K562 (cell line): ENCODE results near the gene GPR25.

Source experiments
- GABPA ChIP-seq: fragments of 200-800 bp; sonication (Bioruptor generic); conservative IDR thresholded peaks from 2 replicates; pipeline ENCODE4 v1.6.1; 2016; ENCODE audit warnings: low read depth, missing genetic modification characterization, missing compliant biosample characterization
- PRMT5 ChIP-seq: sonication (generic); formaldehyde crosslinking; IDR thresholded peaks from 2 replicates; pipeline ENCODE4 v1.5.0; 2020; ENCODE audit warnings: missing genetic modification reagents
- TFAP4 ChIP-seq: sonication (generic); formaldehyde crosslinking; IDR thresholded peaks from 2 replicates; pipeline ENCODE4 v1.8.0; 2022; ENCODE audit warnings: missing genetic modification reagents, mild to moderate bottlenecking, moderate library complexity, borderline replicate concordance
- ZNF121 ChIP-seq: sonication (generic); formaldehyde crosslinking; conservative IDR thresholded peaks from 2 replicates; pipeline ENCODE4 v1.8.0; 2022; ENCODE audit warnings: missing genetic modification reagents
- ZNF274 ChIP-seq: IDR thresholded peaks from 2 replicates; pipeline ENCODE4 v1.6.1; 2011; ENCODE audit warnings: low read depth, mild to moderate bottlenecking, low read length, moderate library complexity, borderline replicate concordance
- TF ChIP-seq, protein P1 (sequence below): fragments of 150-350 bp; conservative IDR thresholded peaks from 2 replicates; pipeline ENCODE4 v1.6.1; 2014; ENCODE audit warnings: low read length

- TF ChIP-seq, protein P1, sequence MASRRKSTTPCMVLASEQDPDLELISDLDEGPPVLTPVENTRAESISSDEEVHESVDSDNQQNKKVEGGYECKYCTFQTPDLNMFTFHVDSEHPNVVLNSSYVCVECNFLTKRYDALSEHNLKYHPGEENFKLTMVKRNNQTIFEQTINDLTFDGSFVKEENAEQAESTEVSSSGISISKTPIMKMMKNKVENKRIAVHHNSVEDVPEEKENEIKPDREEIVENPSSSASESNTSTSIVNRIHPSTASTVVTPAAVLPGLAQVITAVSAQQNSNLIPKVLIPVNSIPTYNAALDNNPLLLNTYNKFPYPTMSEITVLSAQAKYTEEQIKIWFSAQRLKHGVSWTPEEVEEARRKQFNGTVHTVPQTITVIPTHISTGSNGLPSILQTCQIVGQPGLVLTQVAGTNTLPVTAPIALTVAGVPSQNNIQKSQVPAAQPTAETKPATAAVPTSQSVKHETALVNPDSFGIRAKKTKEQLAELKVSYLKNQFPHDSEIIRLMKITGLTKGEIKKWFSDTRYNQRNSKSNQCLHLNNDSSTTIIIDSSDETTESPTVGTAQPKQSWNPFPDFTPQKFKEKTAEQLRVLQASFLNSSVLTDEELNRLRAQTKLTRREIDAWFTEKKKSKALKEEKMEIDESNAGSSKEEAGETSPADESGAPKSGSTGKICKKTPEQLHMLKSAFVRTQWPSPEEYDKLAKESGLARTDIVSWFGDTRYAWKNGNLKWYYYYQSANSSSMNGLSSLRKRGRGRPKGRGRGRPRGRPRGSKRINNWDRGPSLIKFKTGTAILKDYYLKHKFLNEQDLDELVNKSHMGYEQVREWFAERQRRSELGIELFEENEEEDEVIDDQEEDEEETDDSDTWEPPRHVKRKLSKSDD = no peak
- TF ChIP-seq ZNF274 (no peak), TFAP4 (no peak), GABPA (tag) (no peak), ZNF121 (CRISPR knock-in tag) (no peak), PRMT5 (no peak)
Measured at GRCh38 chr1:200861937-200862647, 10.7 kb upstream of the GPR25 start.
